SK-N-SH treated with all-trans-retinoic acid at 6 μM for 48 hours (cell line): ENCODE results near the gene MT4.
"Not testable (repeated sequence)": the region's sequence is repeated elsewhere in the genome, so short reads cannot be mapped to it uniquely, and the experiment has no call there.

ENCODE experiments used
- ATAC-seq: fragments of 200-7000 bp; cut with Tn5 transposase; 3 replicates; pipeline ENCODE4 v1.9.1; 2020; ENCODE audit warnings: mild to moderate bottlenecking, moderate library complexity
- ARNTL ChIP-seq: fragments of 450-650 bp; formaldehyde crosslinking; IDR thresholded peaks from 2 replicates; pipeline ENCODE4 v1.5.0; 2020; ENCODE audit warnings: low read depth, mild to moderate bottlenecking, moderate library complexity, borderline replicate concordance
- BACH2 ChIP-seq: fragments of 250-450 bp; sonication (Bioruptor Pico); IDR thresholded peaks from 2 replicates; pipeline ENCODE4 v1.9.0; 2021; ENCODE audit warnings: mild to moderate bottlenecking, borderline replicate concordance
- CREB5 ChIP-seq: fragments of 250-450 bp; sonication (Bioruptor Pico); IDR thresholded peaks from 2 replicates; pipeline ENCODE4 v1.5.1; 2020; ENCODE audit warnings: low read depth, mild to moderate bottlenecking, moderate library complexity
- CSDC2 ChIP-seq: fragments of 250-450 bp; sonication (Bioruptor Pico); IDR thresholded peaks from 2 replicates; pipeline ENCODE4 v1.5.0; 2020; ENCODE audit warnings: mild to moderate bottlenecking, moderate library complexity
- GLIS3 ChIP-seq: fragments of 250-450 bp; sonication (Bioruptor Pico); IDR thresholded peaks from 2 replicates; pipeline ENCODE4 v1.5.0; 2020; ENCODE audit warnings: mild to moderate bottlenecking, moderate library complexity
- ISL1 ChIP-seq: fragments of 250-450 bp; sonication (Bioruptor Pico); IDR thresholded peaks from 2 replicates; pipeline ENCODE4 v2.1.2; 2022; ENCODE audit warnings: mild to moderate bottlenecking, moderate library complexity
- POU6F1 ChIP-seq: fragments of 250-450 bp; sonication (Bioruptor Pico); IDR thresholded peaks from 2 replicates; pipeline ENCODE4 v1.8.0; 2021; ENCODE audit warnings: low read depth, mild to moderate bottlenecking, moderate library complexity, borderline replicate concordance
- PPARA ChIP-seq: fragments of 250-450 bp; sonication (Bioruptor Pico); IDR thresholded peaks from 2 replicates; pipeline ENCODE4 v1.5.0; 2020; ENCODE audit warnings: mild to moderate bottlenecking, borderline replicate concordance
- RARB ChIP-seq: fragments of 250-450 bp; sonication (Bioruptor Pico); IDR thresholded peaks from 2 replicates; pipeline ENCODE4 v1.8.0; 2021; ENCODE audit warnings: mild to moderate bottlenecking, moderate library complexity
- SNAI2 ChIP-seq: fragments of 250-450 bp; sonication (Bioruptor Pico); IDR thresholded peaks from 2 replicates; pipeline ENCODE4 v1.5.0; 2020; ENCODE audit warnings: mild to moderate bottlenecking, moderate library complexity
- TCF4 ChIP-seq: fragments of 250-450 bp; sonication (Bioruptor Pico); IDR thresholded peaks from 2 replicates; pipeline ENCODE4 v1.8.0; 2021; ENCODE audit warnings: mild to moderate bottlenecking, moderate library complexity, borderline replicate concordance
- TOX ChIP-seq: fragments of 250-450 bp; sonication (Bioruptor Pico); IDR thresholded peaks from 2 replicates; pipeline ENCODE4 v1.8.0; 2021; ENCODE audit warnings: mild to moderate bottlenecking, moderate library complexity, borderline replicate concordance
- ZC3H10 ChIP-seq: fragments of 250-450 bp; sonication (Bioruptor Pico); IDR thresholded peaks from 2 replicates; pipeline ENCODE4 v1.5.1; 2021; ENCODE audit warnings: mild to moderate bottlenecking, moderate library complexity
- ZFP3 ChIP-seq: fragments of 250-450 bp; sonication (Bioruptor Pico); IDR thresholded peaks from 2 replicates; pipeline ENCODE4 v1.5.0; 2020; ENCODE audit warnings: mild to moderate bottlenecking, moderate library complexity
- ZFP30 ChIP-seq: fragments of 450-650 bp; formaldehyde crosslinking; IDR thresholded peaks from 2 replicates; pipeline ENCODE4 v1.5.0; 2022; ENCODE audit warnings: mild to moderate bottlenecking, moderate library complexity
- ZNF565 ChIP-seq: fragments of 450-650 bp; formaldehyde crosslinking; conservative IDR thresholded peaks from 2 replicates; pipeline ENCODE4 v1.5.0; 2020; ENCODE audit warnings: low read depth, mild to moderate bottlenecking, moderate library complexity
- TF ChIP-seq, protein P1 (sequence below): fragments of 250-450 bp; sonication (Bioruptor Pico); IDR thresholded peaks from 2 replicates; pipeline ENCODE4 v1.8.0; 2020; ENCODE audit warnings: mild to moderate bottlenecking, moderate library complexity, borderline replicate concordance
- TF ChIP-seq, protein P2 (sequence below): fragments of 250-450 bp; sonication (Bioruptor Pico); IDR thresholded peaks from 2 replicates; pipeline ENCODE4 v1.5.0; 2020; ENCODE audit warnings: mild to moderate bottlenecking, moderate library complexity
- TF ChIP-seq, protein P3 (sequence below): fragments of 250-450 bp; sonication (Bioruptor Pico); IDR thresholded peaks from 2 replicates; pipeline ENCODE4 v1.5.1; 2021; ENCODE audit warnings: mild to moderate bottlenecking, moderate library complexity

Gene MT4

GRCh38 chr16:56577300-56577625, 12.4 kb downstream of the MT4 start (continued):
- TF ChIP-seq, protein P1, sequence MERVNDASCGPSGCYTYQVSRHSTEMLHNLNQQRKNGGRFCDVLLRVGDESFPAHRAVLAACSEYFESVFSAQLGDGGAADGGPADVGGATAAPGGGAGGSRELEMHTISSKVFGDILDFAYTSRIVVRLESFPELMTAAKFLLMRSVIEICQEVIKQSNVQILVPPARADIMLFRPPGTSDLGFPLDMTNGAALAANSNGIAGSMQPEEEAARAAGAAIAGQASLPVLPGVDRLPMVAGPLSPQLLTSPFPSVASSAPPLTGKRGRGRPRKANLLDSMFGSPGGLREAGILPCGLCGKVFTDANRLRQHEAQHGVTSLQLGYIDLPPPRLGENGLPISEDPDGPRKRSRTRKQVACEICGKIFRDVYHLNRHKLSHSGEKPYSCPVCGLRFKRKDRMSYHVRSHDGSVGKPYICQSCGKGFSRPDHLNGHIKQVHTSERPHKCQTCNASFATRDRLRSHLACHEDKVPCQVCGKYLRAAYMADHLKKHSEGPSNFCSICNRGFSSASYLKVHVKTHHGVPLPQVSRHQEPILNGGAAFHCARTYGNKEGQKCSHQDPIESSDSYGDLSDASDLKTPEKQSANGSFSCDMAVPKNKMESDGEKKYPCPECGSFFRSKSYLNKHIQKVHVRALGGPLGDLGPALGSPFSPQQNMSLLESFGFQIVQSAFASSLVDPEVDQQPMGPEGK (CRISPR knock-in tag) = no peak
- TF ChIP-seq BACH2 = no peak
- TF ChIP-seq ISL1 (CRISPR knock-in tag) = no peak
- TF ChIP-seq ZFP3 (CRISPR knock-in tag) = no peak
- no peak for TF ChIP-seq ARNTL (CRISPR knock-in tag)
- TF ChIP-seq GLIS3 (CRISPR knock-in tag) = no peak
- TF ChIP-seq, all 23 proteins: peak for 0

DNA sequence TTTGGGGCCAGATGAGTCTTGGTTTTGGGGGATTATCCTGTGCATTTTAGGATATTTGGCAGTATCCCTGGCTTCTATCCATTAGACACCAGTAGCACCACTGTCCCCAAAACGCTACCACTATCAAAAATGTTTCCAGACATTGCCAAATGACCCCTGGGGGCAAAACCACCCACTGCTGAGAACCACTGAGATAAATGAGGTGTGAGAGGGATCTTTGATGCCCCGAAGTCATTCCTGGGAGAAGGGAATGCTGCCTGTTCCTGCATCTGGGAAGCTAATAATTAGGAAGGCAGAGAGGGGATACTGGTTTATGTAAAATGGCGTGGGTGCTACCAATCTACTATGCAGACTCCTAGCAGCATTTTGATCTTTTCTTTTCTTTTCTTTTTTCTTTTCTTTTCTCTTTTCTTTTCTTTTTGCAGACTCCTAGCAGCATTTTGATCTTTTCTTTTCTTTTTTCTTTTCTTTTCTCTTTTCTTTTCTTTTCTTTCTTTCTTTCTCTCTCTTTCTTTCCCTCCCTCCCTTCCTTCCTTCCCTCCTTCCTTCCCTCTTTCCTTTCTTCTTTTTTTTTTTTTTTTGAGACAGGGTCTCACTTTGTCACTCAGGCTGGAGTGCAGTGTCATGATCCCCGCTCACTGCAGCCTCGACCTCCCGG, 15.6 kb downstream of the MT4 start:
- no peak for ATAC-seq
- TF ChIP-seq ZFP30 (no peak), ZNF565 (CRISPR knock-in tag) (no peak), TCF4 (CRISPR knock-in tag) (no peak), PPARA (CRISPR knock-in tag) (no peak), ZC3H10 (CRISPR knock-in tag) (no peak), CSDC2 (CRISPR knock-in tag) (no peak), BACH2 (no peak)

- ATAC-seq = not testable (repeated sequence)
These were observed 18.0 kb downstream of the MT4 start for GRCh38 chr16:56582911-56583310.

DNA sequence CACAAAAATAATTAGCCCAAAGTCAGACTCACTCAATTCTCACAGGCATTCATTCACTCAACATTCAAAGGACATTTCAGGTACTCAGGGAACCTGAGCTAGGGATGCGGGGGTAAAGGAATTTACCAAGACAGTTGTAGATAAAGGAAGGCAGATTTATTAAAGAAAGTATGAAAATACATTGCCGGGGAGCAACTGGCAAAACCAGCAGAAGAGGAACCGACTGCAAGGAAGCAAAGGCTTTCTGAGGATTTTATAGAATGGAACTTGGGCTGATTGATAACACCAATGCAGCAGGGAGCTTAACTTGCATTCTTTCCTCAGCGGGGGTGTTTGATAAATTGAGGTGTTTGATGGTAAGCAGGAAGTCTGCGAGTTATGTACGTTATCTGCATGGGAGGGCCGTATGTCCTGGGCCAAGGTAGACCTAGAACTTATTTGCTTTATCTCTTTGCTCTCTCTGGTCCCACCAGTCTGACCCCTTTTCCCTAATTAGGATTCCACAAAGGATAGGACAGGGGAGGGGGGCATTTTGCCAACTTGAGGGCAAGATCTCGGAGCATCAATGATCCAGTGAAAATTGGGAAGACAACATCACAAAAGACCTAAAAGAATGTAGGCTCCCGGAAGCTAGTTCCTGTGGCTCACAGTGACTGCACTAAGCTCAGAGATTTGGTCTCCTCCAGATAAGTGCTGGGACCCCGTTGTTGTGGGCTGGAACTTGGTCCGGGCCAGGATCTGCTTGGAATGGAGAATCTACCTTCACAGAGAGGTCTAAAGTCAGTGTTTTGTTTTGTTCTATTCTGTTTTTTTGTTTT, 18.7 kb downstream of the MT4 start:
- TF ChIP-seq TCF4 (CRISPR knock-in tag) = no peak
- TF ChIP-seq POU6F1 (CRISPR knock-in tag) = no peak
- no peak for TF ChIP-seq ARNTL (CRISPR knock-in tag)
- TF ChIP-seq TOX = no peak
- TF ChIP-seq ISL1 (CRISPR knock-in tag) = no peak
- no peak for TF ChIP-seq RARB (CRISPR knock-in tag)
- TF ChIP-seq, protein P2, sequence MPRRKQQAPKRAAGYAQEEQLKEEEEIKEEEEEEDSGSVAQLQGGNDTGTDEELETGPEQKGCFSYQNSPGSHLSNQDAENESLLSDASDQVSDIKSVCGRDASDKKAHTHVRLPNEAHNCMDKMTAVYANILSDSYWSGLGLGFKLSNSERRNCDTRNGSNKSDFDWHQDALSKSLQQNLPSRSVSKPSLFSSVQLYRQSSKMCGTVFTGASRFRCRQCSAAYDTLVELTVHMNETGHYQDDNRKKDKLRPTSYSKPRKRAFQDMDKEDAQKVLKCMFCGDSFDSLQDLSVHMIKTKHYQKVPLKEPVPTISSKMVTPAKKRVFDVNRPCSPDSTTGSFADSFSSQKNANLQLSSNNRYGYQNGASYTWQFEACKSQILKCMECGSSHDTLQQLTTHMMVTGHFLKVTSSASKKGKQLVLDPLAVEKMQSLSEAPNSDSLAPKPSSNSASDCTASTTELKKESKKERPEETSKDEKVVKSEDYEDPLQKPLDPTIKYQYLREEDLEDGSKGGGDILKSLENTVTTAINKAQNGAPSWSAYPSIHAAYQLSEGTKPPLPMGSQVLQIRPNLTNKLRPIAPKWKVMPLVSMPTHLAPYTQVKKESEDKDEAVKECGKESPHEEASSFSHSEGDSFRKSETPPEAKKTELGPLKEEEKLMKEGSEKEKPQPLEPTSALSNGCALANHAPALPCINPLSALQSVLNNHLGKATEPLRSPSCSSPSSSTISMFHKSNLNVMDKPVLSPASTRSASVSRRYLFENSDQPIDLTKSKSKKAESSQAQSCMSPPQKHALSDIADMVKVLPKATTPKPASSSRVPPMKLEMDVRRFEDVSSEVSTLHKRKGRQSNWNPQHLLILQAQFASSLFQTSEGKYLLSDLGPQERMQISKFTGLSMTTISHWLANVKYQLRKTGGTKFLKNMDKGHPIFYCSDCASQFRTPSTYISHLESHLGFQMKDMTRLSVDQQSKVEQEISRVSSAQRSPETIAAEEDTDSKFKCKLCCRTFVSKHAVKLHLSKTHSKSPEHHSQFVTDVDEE (CRISPR knock-in tag) = no peak
- TF ChIP-seq, protein P3, sequence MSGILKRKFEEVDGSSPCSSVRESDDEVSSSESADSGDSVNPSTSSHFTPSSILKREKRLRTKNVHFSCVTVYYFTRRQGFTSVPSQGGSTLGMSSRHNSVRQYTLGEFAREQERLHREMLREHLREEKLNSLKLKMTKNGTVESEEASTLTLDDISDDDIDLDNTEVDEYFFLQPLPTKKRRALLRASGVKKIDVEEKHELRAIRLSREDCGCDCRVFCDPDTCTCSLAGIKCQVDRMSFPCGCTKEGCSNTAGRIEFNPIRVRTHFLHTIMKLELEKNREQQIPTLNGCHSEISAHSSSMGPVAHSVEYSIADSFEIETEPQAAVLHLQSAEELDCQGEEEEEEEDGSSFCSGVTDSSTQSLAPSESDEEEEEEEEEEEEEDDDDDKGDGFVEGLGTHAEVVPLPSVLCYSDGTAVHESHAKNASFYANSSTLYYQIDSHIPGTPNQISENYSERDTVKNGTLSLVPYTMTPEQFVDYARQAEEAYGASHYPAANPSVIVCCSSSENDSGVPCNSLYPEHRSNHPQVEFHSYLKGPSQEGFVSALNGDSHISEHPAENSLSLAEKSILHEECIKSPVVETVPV (CRISPR knock-in tag) = no peak
- TF ChIP-seq ZNF565 (CRISPR knock-in tag) = no peak
- no peak for TF ChIP-seq ZFP3 (CRISPR knock-in tag)
- no peak for TF ChIP-seq CREB5 (CRISPR knock-in tag)
- no peak for TF ChIP-seq CSDC2 (CRISPR knock-in tag)
- no peak for TF ChIP-seq SNAI2 (CRISPR knock-in tag)
- no peak for TF ChIP-seq ZFP30
- TF ChIP-seq PPARA (CRISPR knock-in tag) = no peak
- ATAC-seq = no peak
